Erythroblast (primary cell): ENCODE measurements around the gene HADH.

Source experiments
- GATA1 ChIP-seq: IDR thresholded peaks from 2 replicates; pipeline ENCODE4 v1.6.1; 2011; ENCODE audit warnings: low read depth, mild to moderate bottlenecking, control low read depth, low read length, moderate library complexity
- POLR2A ChIP-seq: IDR thresholded peaks from 2 replicates; pipeline ENCODE4 v1.6.1; 2011; ENCODE audit warnings: mild to moderate bottlenecking, low read length

DNA sequence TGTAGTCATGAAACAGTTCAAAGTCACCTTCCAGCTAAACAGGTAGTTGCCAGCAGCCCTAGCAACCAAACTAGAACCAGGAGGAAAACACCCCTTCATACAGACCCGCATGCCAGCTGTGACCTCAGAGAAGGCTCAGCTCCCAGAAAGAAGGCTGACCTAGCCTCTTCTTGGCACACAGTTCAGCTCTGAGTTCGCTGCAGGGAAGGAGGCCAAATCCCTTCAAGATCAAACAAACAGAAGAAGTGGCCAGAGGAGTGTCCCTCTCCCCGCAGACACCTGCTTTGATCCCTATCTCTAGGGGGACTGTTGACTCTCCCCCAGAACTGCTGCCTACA is 56.0 kb downstream of the HADH start:
- TF ChIP-seq POLR2A (no peak), GATA1 (no peak)
